ENCODE results near the gene PAWR.

PAWR gene

DNA sequence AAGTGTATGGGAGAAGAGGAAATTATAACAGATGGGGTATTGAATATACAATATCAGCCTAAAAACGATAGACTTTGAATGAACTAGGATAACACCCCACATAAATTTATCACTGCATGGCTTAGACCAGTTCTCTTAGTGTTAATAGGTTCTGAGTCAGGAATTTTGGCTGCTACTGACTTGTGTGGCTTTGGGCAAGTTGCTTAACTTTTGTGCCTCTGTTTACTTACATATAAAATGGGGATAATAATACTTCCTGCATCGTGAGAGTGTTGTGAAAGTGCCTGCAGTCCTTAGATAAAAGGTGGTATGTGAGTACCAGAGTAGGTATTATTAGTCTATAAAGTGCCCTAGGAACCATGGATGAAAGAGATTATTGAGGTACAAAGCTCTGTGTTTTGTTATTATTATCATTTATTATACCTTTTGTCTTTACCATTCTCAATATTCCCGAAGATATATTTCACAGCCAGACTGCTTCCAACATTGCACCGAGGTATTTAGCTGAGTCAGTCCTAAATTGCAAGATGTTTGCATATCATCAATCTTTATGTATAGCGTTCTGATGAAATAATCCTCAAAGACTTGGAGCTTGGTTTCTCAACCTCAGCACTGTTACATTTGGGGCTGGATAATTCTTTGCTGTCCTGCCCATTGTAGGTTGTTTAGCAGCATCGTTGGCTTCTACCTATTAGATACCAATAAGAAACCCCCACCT, 2.3 kb upstream of the PAWR start:
- no peaks in the 10 kb centered on the region for H3K9me3 ChIP-seq (ENCODE audit: control insufficient read depth, insufficient read depth, low read length)
- H4K20me1 ChIP-seq (ENCODE audit: control insufficient read depth, insufficient read depth, low read depth, low read length), result no peaks in the 10 kb centered on the region
- no peak overlapping the region for H3K27ac ChIP-seq (ENCODE audit: low read depth, low read length)
- H3K27me3 ChIP-seq (ENCODE audit: control insufficient read depth, low read length), result peaks cover 7% of the 10 kb centered on the region; the same call in 1 of the 2 replicates
- no peaks in the 10 kb centered on the region for H3K9me2 ChIP-seq (replicated peaks; ENCODE audit: control insufficient read depth, low read length)
- TF ChIP-seq, protein P1, sequence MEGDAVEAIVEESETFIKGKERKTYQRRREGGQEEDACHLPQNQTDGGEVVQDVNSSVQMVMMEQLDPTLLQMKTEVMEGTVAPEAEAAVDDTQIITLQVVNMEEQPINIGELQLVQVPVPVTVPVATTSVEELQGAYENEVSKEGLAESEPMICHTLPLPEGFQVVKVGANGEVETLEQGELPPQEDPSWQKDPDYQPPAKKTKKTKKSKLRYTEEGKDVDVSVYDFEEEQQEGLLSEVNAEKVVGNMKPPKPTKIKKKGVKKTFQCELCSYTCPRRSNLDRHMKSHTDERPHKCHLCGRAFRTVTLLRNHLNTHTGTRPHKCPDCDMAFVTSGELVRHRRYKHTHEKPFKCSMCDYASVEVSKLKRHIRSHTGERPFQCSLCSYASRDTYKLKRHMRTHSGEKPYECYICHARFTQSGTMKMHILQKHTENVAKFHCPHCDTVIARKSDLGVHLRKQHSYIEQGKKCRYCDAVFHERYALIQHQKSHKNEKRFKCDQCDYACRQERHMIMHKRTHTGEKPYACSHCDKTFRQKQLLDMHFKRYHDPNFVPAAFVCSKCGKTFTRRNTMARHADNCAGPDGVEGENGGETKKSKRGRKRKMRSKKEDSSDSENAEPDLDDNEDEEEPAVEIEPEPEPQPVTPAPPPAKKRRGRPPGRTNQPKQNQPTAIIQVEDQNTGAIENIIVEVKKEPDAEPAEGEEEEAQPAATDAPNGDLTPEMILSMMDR (IDR thresholded peaks at IDR 0.05; ENCODE audit: low read depth, low read length, poor library complexity, severe bottlenecking), result no peak
- no peak for TF ChIP-seq EZH2phosphoT487 (IDR thresholded peaks at IDR 0.05; ENCODE audit: borderline replicate concordance, low read length)
- peaks cover 10% of the 10 kb centered on the region for H3K36me3 ChIP-seq (ENCODE audit: control insufficient read depth, low read length)
- peaks cover 8% of the 10 kb centered on the region for H3K4me1 ChIP-seq (ENCODE audit: control insufficient read depth, low read length)
- H3F3A ChIP-seq (ENCODE audit: control insufficient read depth, insufficient read depth), result 0 out of 2 replicates have a peak, but pooled peaks cover 9% of the 10 kb centered on the region
- peaks cover 24% of the 10 kb centered on the region for H3K79me2 ChIP-seq (ENCODE audit: control insufficient read depth, low read length)
- H3K4me2 ChIP-seq (ENCODE audit: low read length), result no peak overlapping the region
- no peak overlapping the region for H3K4me3 ChIP-seq (ENCODE audit: low read length)

DNA sequence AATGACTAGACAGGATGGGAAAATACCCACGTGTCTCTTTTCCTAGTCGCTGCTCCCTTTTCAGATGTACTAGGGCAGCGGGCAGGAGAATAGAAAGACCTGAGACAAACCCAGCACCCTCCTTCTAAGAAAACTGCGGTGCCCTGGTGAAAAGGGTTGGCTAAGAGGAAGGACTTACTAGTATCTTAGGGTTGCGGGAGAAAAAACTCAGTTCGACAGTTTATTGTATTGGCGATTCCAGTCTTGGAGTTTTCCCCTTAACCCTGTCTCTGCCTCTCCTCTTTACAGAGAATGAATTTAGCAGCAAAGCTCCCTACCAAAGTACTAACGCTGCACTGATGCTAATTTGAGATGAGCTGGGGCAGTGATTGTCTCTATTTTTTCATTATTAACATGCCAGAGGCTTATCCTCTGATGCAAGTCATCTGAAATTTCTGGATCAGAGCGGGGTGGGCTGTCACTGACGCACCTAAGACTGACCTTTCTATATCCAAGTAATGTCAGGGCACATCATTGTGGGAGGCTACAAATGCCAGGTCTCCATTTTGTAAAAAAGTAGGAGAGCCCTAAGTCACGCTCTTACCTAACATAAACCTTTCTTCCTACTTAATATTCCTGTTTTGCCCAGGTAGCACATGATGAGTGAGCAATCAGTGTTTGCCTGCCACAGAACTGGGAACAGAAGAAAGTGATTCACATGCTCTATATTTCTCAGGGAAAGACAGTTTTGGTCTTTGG, 916 bp upstream of the PAWR start:
- Histone ChIP-seq H3K79me2 (ENCODE audit: control insufficient read depth, low read length) (peaks cover 37% of the 10 kb centered on the region), H3K36me3 (ENCODE audit: control insufficient read depth, low read length) (peaks cover 21% of the 10 kb centered on the region), H3F3A (ENCODE audit: control insufficient read depth, insufficient read depth) (0 out of 2 replicates have a peak, but pooled peaks cover 9% of the 10 kb centered on the region), H3K27ac (ENCODE audit: low read depth, low read length) (no peak overlapping the region), H3K4me1 (ENCODE audit: control insufficient read depth, low read length) (peaks cover 18% of the 10 kb centered on the region), H4K20me1 (ENCODE audit: control insufficient read depth, insufficient read depth, low read depth, low read length) (peaks cover 5% of the 10 kb centered on the region), H3K27me3 (ENCODE audit: control insufficient read depth, low read length) (peaks cover 7% of the 10 kb centered on the region; the same call in 1 of the 2 replicates), H3K4me2 (ENCODE audit: low read length) (peak overlapping the region; percentile 86), H3K9me3 (ENCODE audit: control insufficient read depth, insufficient read depth, low read length) (no peaks in the 10 kb centered on the region), H3K4me3 (ENCODE audit: low read length) (peak overlapping the region; percentile 94), H3K9me2 (replicated peaks; ENCODE audit: control insufficient read depth, low read length) (no peaks in the 10 kb centered on the region)
- no peak for TF ChIP-seq EZH2phosphoT487 (IDR thresholded peaks at IDR 0.05; ENCODE audit: borderline replicate concordance, low read length)
- TF ChIP-seq, protein P1 (IDR thresholded peaks at IDR 0.05; ENCODE audit: low read depth, low read length, poor library complexity, severe bottlenecking), result no peak

DNA sequence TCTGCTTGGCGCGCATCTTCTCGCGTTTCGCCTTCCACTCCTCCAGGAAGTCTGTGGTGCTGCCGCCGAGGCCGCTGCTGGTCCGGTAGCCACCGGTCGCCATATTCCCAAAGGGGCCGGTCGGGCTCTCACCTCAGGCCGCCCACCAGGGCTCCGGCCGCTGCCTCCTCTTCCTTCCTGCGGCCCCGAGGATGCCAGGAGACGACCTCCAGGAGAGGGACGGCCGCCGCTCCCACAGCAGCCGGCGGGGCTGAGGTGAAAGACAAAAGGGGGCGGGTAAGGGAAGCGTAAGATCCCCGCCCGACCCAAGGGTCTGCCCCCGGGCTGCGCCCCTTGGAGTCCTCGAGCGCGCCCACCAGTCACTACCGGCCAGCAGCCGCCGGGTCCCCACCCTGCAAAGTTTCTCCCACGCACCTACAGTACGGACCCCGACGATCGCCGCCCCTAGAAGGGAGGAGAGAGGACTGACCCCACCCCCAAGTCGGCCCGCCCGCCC, 574 bp downstream of the PAWR start:
- H4K20me1 ChIP-seq (ENCODE audit: control insufficient read depth, insufficient read depth, low read depth, low read length), result peaks cover 9% of the 10 kb centered on the region
- H3K4me2 ChIP-seq (ENCODE audit: low read length), result peak overlapping the region; percentile 86
- H3F3A ChIP-seq (ENCODE audit: control insufficient read depth, insufficient read depth), result 0 out of 2 replicates have a peak, but pooled peaks cover 9% of the 10 kb centered on the region
- H3K9me2 ChIP-seq (replicated peaks; ENCODE audit: control insufficient read depth, low read length), result no peaks in the 10 kb centered on the region
- peaks cover 7% of the 10 kb centered on the region; the same call in 1 of the 2 replicates for H3K27me3 ChIP-seq (ENCODE audit: control insufficient read depth, low read length)
- H3K4me3 ChIP-seq (ENCODE audit: low read length), result peak overlapping the region; percentile 94
- H3K79me2 ChIP-seq (ENCODE audit: control insufficient read depth, low read length), result peaks cover 52% of the 10 kb centered on the region
- TF ChIP-seq, protein P1 (IDR thresholded peaks at IDR 0.05; ENCODE audit: low read depth, low read length, poor library complexity, severe bottlenecking), result no peak
- TF ChIP-seq EZH2phosphoT487 (IDR thresholded peaks at IDR 0.05; ENCODE audit: borderline replicate concordance, low read length), result no peak
- peaks cover 33% of the 10 kb centered on the region for H3K4me1 ChIP-seq (ENCODE audit: control insufficient read depth, low read length)
- H3K27ac ChIP-seq (ENCODE audit: low read depth, low read length), result peak overlapping the region; percentile 77
- peaks cover 29% of the 10 kb centered on the region for H3K36me3 ChIP-seq (ENCODE audit: control insufficient read depth, low read length)
- H3K9me3 ChIP-seq (ENCODE audit: control insufficient read depth, insufficient read depth, low read length), result no peaks in the 10 kb centered on the region

All from DOHH2 (cell line).